ENCODE data around the gene INSR.

Gene INSR

DNA sequence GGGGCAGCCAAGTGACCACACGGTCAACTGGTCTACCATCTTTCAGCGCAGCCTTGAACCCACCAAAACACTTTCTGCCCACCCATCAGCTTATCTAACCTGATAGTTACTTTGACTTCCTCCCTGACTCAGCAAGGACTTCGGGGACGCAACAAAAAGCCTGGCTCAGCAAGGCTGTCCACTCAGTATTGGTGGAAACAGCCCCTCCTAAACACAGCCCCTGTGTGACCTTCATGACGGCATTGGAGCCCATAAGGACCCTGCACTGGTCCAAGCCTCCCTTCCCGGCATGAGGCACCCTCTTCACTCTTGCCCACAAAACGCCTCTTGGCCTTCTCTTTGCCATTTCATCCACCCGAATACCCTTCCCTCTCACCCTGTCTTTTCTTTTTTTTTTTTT, 39.1 kb downstream of the INSR start:
- no peaks in the 10 kb centered on the region for H3K9me3 Mint-ChIP-seq
- no peaks in the 10 kb centered on the region for H3K4me1 Mint-ChIP-seq (ENCODE audit: low read depth)
- H3K4me3 Mint-ChIP-seq: no peak overlapping the region
- no peak overlapping the region for H3K27ac Mint-ChIP-seq
- no peaks in the 10 kb centered on the region for H3K36me3 Mint-ChIP-seq (ENCODE audit: low read depth)
- no peaks in the 10 kb centered on the region for H3K27me3 Mint-ChIP-seq (ENCODE audit: low read depth)

- H3K4me3 Mint-ChIP-seq: no peak overlapping the region
- H3K27ac Mint-ChIP-seq: no peak overlapping the region
- H3K36me3 Mint-ChIP-seq (ENCODE audit: low read depth): no peaks in the 10 kb centered on the region
- H3K4me1 Mint-ChIP-seq (ENCODE audit: low read depth): no peaks in the 10 kb centered on the region
- H3K9me3 Mint-ChIP-seq: no peaks in the 10 kb centered on the region
- H3K27me3 Mint-ChIP-seq (ENCODE audit: low read depth): no peaks in the 10 kb centered on the region
Observed at GRCh38 chr19:7254590-7254989, 39.6 kb downstream of the INSR start.

DNA sequence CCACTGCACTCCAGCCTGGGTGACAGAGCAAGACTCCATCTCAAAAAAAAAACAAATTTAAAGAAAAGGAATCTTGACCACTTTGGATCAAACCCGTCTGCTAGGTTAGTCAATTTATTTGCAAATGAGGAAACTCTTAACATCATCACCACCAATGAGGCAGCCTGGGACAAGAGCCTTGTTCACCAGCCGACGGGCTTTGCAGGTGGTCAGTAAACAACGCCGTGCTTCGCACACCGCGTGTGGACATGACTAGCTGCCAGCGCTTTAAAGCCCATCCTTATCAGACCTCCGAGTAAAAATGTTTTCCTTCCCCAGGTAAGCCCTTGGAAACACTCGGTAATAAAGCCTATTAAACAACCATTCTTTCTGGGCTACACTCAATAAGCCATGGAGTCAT, 41.9 kb downstream of the INSR start:
- H3K9me3 Mint-ChIP-seq: no peaks in the 10 kb centered on the region
- H3K27me3 Mint-ChIP-seq (ENCODE audit: low read depth): no peaks in the 10 kb centered on the region
- H3K27ac Mint-ChIP-seq: no peak overlapping the region
- H3K36me3 Mint-ChIP-seq (ENCODE audit: low read depth): no peaks in the 10 kb centered on the region
- H3K4me1 Mint-ChIP-seq (ENCODE audit: low read depth): no peaks in the 10 kb centered on the region
- no peak overlapping the region for H3K4me3 Mint-ChIP-seq

- Mint-ChIP-seq H3K9me3 (peaks cover 4% of the 10 kb centered on the region), H3K4me3 (no peak overlapping the region), H3K27ac (no peak overlapping the region), H3K4me1 (ENCODE audit: low read depth) (no peaks in the 10 kb centered on the region), H3K27me3 (ENCODE audit: low read depth) (no peaks in the 10 kb centered on the region), H3K36me3 (ENCODE audit: low read depth) (peaks cover 2% of the 10 kb centered on the region)
Observed at GRCh38 chr19:7251494-7251893, 42.7 kb downstream of the INSR start.

- Mint-ChIP-seq H3K9me3 (peaks cover 8% of the 10 kb centered on the region), H3K4me3 (no peak overlapping the region), H3K4me1 (ENCODE audit: low read depth) (no peaks in the 10 kb centered on the region), H3K36me3 (ENCODE audit: low read depth) (peaks cover 2% of the 10 kb centered on the region), H3K27me3 (ENCODE audit: low read depth) (no peaks in the 10 kb centered on the region), H3K27ac (no peak overlapping the region)
Observed at GRCh38 chr19:7250951-7251350, 43.3 kb downstream of the INSR start.

DNA sequence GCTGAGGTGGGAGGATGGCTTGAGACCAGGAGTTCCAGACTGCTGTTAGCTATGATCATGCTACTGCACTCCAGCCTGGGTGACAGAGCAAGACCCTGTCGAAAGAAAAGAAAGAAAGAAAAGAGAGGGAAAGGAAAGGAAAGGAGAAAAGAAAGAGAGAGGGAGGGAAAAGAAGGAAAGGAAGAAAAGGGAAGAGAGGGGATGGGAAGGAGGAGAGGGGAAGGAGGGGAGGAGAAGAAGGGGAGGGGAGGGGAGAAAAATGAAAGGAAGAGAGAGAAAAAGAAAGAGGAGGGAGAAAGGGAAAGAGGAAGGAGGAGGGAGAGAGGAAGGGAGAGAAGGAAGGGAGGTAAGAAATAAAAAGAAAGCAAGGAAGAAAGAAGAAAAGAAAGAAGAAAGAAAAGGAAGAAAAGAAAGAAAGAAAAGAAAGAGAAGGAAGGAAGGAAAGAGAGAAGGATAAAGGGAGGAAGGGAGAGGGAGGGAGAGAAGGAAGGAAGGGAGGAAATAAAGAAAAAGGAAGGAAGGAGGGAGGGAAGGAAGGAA, 44.1 kb downstream of the INSR start:
- peaks cover 2% of the 10 kb centered on the region for H3K36me3 Mint-ChIP-seq (ENCODE audit: low read depth)
- H3K4me1 Mint-ChIP-seq (ENCODE audit: low read depth): no peaks in the 10 kb centered on the region
- H3K4me3 Mint-ChIP-seq: no peak overlapping the region
- no peaks in the 10 kb centered on the region for H3K27me3 Mint-ChIP-seq (ENCODE audit: low read depth)
- H3K9me3 Mint-ChIP-seq: peaks cover 9% of the 10 kb centered on the region
- no peak overlapping the region for H3K27ac Mint-ChIP-seq

DNA sequence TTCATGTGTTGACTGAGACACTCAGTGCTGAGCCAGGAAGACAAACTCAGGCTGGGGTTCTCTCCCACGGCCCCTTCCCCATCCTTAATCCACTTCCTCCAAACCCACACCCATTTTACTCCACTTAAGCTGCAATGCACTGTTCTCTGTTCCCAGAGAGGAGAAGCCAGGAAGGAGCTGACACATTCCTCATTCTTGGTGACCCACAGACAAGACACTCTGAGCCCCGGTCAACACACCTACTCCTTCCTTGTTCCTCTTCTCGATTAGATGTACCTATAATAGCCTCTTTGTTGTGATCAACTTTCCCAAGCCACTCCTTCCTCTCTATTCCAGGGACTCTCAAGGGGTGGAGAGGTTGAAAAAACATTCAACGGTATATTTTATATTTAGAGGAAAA, 47.1 kb downstream of the INSR start:
- no peaks in the 10 kb centered on the region for H3K27me3 Mint-ChIP-seq (ENCODE audit: low read depth)
- H3K36me3 Mint-ChIP-seq (ENCODE audit: low read depth): peaks cover 2% of the 10 kb centered on the region
- H3K27ac Mint-ChIP-seq: no peak overlapping the region
- H3K9me3 Mint-ChIP-seq: peaks cover 9% of the 10 kb centered on the region
- no peak overlapping the region for H3K4me3 Mint-ChIP-seq
- H3K4me1 Mint-ChIP-seq (ENCODE audit: low read depth): no peaks in the 10 kb centered on the region

DNA sequence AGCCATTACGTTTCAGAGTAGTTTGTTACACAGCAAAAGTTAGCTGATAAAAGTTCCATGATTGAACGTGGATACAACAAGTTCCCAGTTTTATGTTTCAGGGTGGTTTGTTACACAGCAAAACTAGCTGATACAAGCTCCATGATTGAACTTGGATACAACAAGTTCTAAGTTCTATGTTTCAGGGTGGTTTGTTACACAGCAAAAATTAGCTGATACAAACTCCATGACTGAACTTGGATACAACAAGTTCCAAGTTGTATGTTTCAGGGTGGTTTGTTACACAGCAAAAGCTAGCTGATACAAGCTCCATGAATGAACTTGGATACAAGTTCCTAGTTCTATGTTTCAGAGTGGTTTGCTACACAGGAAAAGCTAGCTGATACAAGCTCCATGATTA, 47.6 kb downstream of the INSR start:
- H3K9me3 Mint-ChIP-seq: peaks cover 9% of the 10 kb centered on the region
- H3K27ac Mint-ChIP-seq: no peak overlapping the region
- H3K4me3 Mint-ChIP-seq: no peak overlapping the region
- H3K36me3 Mint-ChIP-seq (ENCODE audit: low read depth): peaks cover 2% of the 10 kb centered on the region
- peaks cover 4% of the 10 kb centered on the region for H3K27me3 Mint-ChIP-seq (ENCODE audit: low read depth)
- no peaks in the 10 kb centered on the region for H3K4me1 Mint-ChIP-seq (ENCODE audit: low read depth)

- H3K4me1 Mint-ChIP-seq (ENCODE audit: low read depth): no peaks in the 10 kb centered on the region
Observed at GRCh38 chr19:7242601-7243258, 51.5 kb downstream of the INSR start.

DNA sequence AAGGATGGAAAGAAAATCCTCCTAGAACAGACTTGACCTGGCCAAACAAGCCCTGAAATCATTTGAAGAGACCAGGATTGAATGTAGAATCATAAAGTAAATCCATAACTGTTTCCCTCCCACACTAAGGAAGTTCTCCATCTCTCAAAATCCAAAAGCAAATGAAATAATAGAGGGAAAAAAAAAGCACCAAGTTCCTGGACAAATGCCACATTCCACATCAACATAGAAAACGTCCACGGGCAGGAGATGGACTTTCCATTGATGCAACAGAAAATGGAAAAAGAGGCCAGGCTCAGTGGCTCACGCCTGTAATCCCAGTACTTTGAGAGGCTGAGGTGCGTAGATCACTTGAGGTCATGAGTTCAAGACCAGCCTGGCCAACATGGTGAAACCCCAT, 56.2 kb downstream of the INSR start:
- peaks cover 1% of the 10 kb centered on the region for H3K36me3 Mint-ChIP-seq (ENCODE audit: low read depth)
- peaks cover 8% of the 10 kb centered on the region for H3K9me3 Mint-ChIP-seq

More at GRCh38 chr19:7242601-7243258, 51.5 kb downstream of the INSR start:
- Mint-ChIP-seq H3K4me3 (no peak overlapping the region), H3K27ac (no peak overlapping the region), H3K9me3 (peaks cover 17% of the 10 kb centered on the region), H3K27me3 (ENCODE audit: low read depth) (peaks cover 4% of the 10 kb centered on the region), H3K36me3 (ENCODE audit: low read depth) (peaks cover 3% of the 10 kb centered on the region)

DNA sequence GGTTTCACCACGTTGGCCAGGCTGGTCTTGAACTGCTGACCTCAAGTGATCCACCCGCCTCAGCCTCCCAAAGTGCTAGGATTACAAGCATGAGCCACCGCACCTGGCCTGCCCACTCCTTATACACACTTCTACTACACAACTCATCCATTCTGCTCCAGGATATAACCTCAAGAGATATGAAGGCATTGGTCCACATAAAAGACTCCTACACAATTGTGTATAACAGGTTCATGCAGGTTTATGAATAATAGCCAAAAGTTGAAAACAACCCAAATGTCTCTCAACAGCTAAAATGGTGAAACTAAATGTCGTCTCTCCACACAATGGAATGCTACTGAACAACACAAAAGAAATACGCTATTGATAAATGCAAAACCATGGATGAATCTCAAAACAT, 58.1 kb downstream of the INSR start:
- Mint-ChIP-seq H3K36me3 (ENCODE audit: low read depth) (peaks cover 1% of the 10 kb centered on the region), H3K27me3 (ENCODE audit: low read depth) (no peaks in the 10 kb centered on the region), H3K4me1 (ENCODE audit: low read depth) (no peaks in the 10 kb centered on the region), H3K9me3 (peaks cover 8% of the 10 kb centered on the region), H3K4me3 (no peak overlapping the region), H3K27ac (no peak overlapping the region)

More for the DNA sequence above, 56.2 kb downstream of the INSR start:
- Mint-ChIP-seq H3K27ac (no peak overlapping the region), H3K4me3 (no peak overlapping the region), H3K4me1 (ENCODE audit: low read depth) (no peaks in the 10 kb centered on the region), H3K27me3 (ENCODE audit: low read depth) (peaks cover 4% of the 10 kb centered on the region)

DNA sequence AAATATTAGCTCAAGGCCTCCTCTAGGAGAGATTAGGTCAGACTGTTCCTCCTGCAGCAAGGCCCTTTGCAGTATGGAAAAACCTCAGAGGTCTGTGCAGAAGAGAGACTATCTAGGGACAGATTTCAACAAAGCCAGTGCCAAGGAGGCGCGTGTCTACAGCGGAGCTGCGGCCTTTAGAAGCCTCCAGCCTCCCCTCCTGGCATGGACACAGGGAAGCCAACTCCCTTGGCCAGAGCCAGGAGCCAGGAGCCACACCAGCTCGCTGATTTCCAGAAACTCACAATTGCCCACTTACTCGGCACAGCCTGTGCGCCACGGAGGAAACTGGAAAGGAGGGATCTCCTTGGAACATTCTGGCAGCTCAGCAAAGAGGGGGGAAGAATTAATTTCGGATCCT, 63.4 kb downstream of the INSR start:
- Mint-ChIP-seq H3K4me1 (ENCODE audit: low read depth) (no peaks in the 10 kb centered on the region), H3K27ac (no peak overlapping the region), H3K36me3 (ENCODE audit: low read depth) (no peaks in the 10 kb centered on the region), H3K27me3 (ENCODE audit: low read depth) (no peaks in the 10 kb centered on the region), H3K4me3 (no peak overlapping the region), H3K9me3 (no peaks in the 10 kb centered on the region)

DNA sequence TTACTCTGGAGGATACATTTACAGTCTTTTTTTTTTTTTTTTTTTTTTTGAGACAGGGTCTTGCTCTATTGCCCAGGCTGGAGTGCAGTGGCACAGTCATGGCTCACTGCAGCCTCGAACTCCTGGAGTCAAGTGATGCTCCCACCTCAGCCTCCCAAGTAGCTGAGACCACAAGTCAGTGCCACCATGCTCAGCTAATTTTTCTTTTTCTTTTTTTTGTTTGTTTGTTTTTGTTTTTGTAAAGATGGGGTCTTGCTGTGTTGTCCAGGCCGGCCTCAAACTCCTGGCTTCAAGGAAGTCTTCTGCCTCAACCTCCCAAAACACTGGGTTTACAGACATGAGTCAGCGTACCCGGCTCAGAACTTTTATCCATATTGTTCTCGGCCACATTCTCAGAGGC, 64.5 kb downstream of the INSR start:
- H3K9me3 Mint-ChIP-seq: no peaks in the 10 kb centered on the region
- H3K4me3 Mint-ChIP-seq: no peak overlapping the region
- H3K4me1 Mint-ChIP-seq (ENCODE audit: low read depth): no peaks in the 10 kb centered on the region
- no peak overlapping the region for H3K27ac Mint-ChIP-seq
- H3K36me3 Mint-ChIP-seq (ENCODE audit: low read depth): no peaks in the 10 kb centered on the region
- H3K27me3 Mint-ChIP-seq (ENCODE audit: low read depth): no peaks in the 10 kb centered on the region

GRCh38 chr19:7228935-7229541, 65.2 kb downstream of the INSR start:
- Mint-ChIP-seq H3K36me3 (ENCODE audit: low read depth) (no peaks in the 10 kb centered on the region), H3K4me3 (no peak overlapping the region), H3K27me3 (ENCODE audit: low read depth) (no peaks in the 10 kb centered on the region), H3K9me3 (no peaks in the 10 kb centered on the region), H3K27ac (no peak overlapping the region), H3K4me1 (ENCODE audit: low read depth) (no peaks in the 10 kb centered on the region)

GRCh38 chr19:7227735-7228134, 66.5 kb downstream of the INSR start:
- no peaks in the 10 kb centered on the region for H3K9me3 Mint-ChIP-seq
- no peaks in the 10 kb centered on the region for H3K27me3 Mint-ChIP-seq (ENCODE audit: low read depth)
- H3K4me3 Mint-ChIP-seq: no peak overlapping the region
- no peaks in the 10 kb centered on the region for H3K36me3 Mint-ChIP-seq (ENCODE audit: low read depth)
- H3K4me1 Mint-ChIP-seq (ENCODE audit: low read depth): no peaks in the 10 kb centered on the region
- no peak overlapping the region for H3K27ac Mint-ChIP-seq

Data from T-helper 1 cell treated with Interleukin-12 subunit alpha and Interleukin-12 subunit beta and Interleukin-4 antibody, amounts not matched to agents 30 μg/mL and 1 μg/mL, for 36 hours (primary cell).